Uterus (tissue), 4 donors: Measurements from ENCODE around the gene HOXA3. TPM values are rescaled to one million over a fixed set of nuclear protein-coding genes. Genes with fewer than 3 reads are reported as not detected.

Experiments
- DNase-seq, 2 donors: peaks; one replicate each; pipeline ENCODE4 v3.0.0-alpha.2; 2019 to 2020
- H3K27ac ChIP-seq, 2 donors: fragments of 200-600 bp; sonication (generic); 1 replicate in 1 of 2; 2 replicates in 1 of 2; pipeline ENCODE4 v1.5.1; 2016 to 2018
- H3K27me3 ChIP-seq, 2 donors: fragments of 200-600 bp; sonication (generic); one replicate each; pipeline ENCODE4 v1.5.1; 2018 to 2019; ENCODE audit warnings: control low read depth in 1 of 2
- H3K36me3 ChIP-seq, 2 donors: fragments of 200-600 bp; sonication (generic); one replicate each; pipeline ENCODE4 v1.5.1; 2019; ENCODE audit warnings: control low read depth in 1 of 2
- H3K4me1 ChIP-seq, 2 donors: fragments of 200-600 bp; sonication (generic); one replicate each; pipeline ENCODE4 v1.5.1; 2018 to 2019; ENCODE audit warnings: control low read depth in 1 of 2
- H3K4me3 ChIP-seq, 2 donors: fragments of 200-600 bp; sonication (generic); 1 replicate in 1 of 2; 2 replicates in 1 of 2; pipeline ENCODE4 v1.5.1; 2018 to 2019; ENCODE audit warnings: mild to moderate bottlenecking in 1 of 2
- H3K9me3 ChIP-seq, 2 donors: fragments of 200-600 bp; sonication (generic); one replicate each; pipeline ENCODE4 v1.5.1; 2019; ENCODE audit warnings: control low read depth in 1 of 2
- POLR2A ChIP-seq, 2 donors: fragments of 450-650 bp; IDR thresholded peaks; one replicate each; pipeline ENCODE4 v1.6.1; 2016; ENCODE audit warnings: antibody characterized with exemption in 2 of 2, mild to moderate bottlenecking in 1 of 2, moderate library complexity in 1 of 2
- intact Hi-C: fragments of 100-400 bp; cut with DNase I; formaldehyde crosslinking; loops from one replicate; pipeline ENCODE4 v1.15.1; 2023; ENCODE audit warnings: low total_unique reads
- total RNA-seq, 4 donors: library from RNA; depleted of rRNA in 3 of 4; stranded (reverse); fragments of >200 nt in 3 of 4; gene quantifications; one replicate each; pipeline versions ENCODE4 v1.1.0 to v1.2.4, GENCODE V29; 2014 to 2023
- TF ChIP-seq, protein P1 (sequence below), 4 experiments: fragments of 200-600 bp in 2 of 4; fragments of 450-650 bp in 2 of 4; sonication (generic) in 2 of 4; IDR thresholded peaks; one replicate each; pipeline ENCODE4 v1.5.1; 2016 to 2019; ENCODE audit warnings: antibody characterized with exemption in 4 of 4, mild to moderate bottlenecking in 2 of 4, moderate library complexity in 1 of 4
- donor health status: DM: yes; HTN: yes; CAD: no.

HOXA3 gene
- total RNA-seq, 4 donors from 2014 or later = 1.0 to 34.5 (median 19.0) TPM

DNA sequence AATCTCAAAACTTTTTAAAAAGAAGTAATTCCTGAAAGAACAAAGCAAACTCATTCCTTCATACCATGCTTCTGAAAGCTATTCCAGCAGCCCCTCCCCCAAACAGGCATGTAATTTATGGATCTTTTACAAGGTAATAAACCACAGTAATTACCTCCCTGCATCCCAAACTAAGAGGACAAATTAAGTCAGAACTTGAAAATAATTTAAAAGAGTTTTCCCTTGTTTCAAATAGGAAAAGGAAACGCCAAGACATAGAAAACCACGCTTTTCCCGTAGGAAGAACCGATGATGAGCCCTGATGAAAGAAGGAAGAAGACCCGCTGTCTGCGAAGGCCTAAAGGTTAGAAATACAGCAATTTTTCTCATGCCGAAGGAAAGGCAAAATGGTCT lies 30.7 kb downstream of the HOXA3 start:
- no peaks in the 10 kb centered on the region for H3K27me3 ChIP-seq
- no peak for TF ChIP-seq POLR2A (IDR thresholded peaks at IDR 0.05)
- TF ChIP-seq, protein P1, sequence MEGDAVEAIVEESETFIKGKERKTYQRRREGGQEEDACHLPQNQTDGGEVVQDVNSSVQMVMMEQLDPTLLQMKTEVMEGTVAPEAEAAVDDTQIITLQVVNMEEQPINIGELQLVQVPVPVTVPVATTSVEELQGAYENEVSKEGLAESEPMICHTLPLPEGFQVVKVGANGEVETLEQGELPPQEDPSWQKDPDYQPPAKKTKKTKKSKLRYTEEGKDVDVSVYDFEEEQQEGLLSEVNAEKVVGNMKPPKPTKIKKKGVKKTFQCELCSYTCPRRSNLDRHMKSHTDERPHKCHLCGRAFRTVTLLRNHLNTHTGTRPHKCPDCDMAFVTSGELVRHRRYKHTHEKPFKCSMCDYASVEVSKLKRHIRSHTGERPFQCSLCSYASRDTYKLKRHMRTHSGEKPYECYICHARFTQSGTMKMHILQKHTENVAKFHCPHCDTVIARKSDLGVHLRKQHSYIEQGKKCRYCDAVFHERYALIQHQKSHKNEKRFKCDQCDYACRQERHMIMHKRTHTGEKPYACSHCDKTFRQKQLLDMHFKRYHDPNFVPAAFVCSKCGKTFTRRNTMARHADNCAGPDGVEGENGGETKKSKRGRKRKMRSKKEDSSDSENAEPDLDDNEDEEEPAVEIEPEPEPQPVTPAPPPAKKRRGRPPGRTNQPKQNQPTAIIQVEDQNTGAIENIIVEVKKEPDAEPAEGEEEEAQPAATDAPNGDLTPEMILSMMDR (IDR thresholded peaks at IDR 0.05) = no peak
- H3K4me3 ChIP-seq = no peak overlapping the region
- intact Hi-C loops = no loop called here
- no peaks in the 10 kb centered on the region for H3K4me1 ChIP-seq
- H3K36me3 ChIP-seq = no peaks in the 10 kb centered on the region
- peak overlapping the region in 1 of 2 donors; percentile 14 for H3K27ac ChIP-seq
- DNase-seq = no peak
- no peaks in the 10 kb centered on the region for H3K9me3 ChIP-seq

DNA sequence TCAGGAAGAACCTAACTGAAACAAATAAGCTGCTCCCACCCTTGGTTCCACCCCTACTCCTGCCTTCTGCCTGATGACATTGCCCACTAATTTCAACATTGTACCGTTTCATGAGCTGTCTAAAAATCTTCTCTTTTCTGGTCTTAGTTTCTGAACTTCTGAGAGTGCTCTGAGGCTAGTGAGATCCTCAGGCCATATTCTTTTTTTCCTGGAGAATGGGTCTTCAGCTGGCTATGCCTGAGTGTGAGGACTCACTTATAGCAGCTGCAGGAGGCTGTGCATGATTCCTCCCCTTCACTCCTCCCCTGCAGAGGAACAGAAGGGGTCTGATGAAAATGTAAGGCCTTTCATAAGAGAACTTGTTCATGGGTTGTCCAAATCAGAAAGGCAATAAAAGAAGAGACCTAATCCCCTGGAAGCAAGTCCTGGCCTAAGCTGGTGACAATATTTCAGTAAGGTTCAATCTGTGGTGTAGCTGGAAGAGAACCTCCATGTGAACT lies 32.9 kb downstream of the HOXA3 start:
- no peaks in the 10 kb centered on the region for H3K27me3 ChIP-seq
- TF ChIP-seq, protein P1 (IDR thresholded peaks at IDR 0.05) = no peak
- no peak for TF ChIP-seq POLR2A (IDR thresholded peaks at IDR 0.05)
- no peaks in the 10 kb centered on the region for H3K4me1 ChIP-seq
- intact Hi-C loops = no loop called here
- DNase-seq = no peak
- H3K4me3 ChIP-seq = no peak overlapping the region
- H3K36me3 ChIP-seq = no peaks in the 10 kb centered on the region
- H3K27ac ChIP-seq = peak overlapping the region in 1 of 2 donors; percentile 7
- no peaks in the 10 kb centered on the region for H3K9me3 ChIP-seq

DNA sequence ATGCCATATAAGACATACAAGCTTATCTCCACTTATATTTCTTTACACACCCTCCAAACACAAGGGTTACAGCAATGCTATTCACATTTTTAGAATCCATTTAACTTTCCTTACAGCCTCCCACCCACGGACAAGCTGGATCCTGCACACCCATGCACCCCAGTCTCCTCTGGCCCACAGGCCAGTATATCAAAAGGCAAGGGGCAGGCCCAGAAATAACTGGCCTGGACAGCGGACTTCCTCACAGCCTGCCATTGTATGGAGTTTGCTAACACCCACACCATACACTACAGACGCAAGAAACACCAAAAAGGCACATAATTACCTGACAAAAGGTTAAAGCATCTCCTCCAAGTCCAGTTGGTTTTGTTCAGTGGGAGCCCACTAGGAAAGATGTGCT lies 33.8 kb downstream of the HOXA3 start:
- no peak for TF ChIP-seq POLR2A (IDR thresholded peaks at IDR 0.05)
- H3K27ac ChIP-seq = peak overlapping the region; percentile 77 to 80

DNA sequence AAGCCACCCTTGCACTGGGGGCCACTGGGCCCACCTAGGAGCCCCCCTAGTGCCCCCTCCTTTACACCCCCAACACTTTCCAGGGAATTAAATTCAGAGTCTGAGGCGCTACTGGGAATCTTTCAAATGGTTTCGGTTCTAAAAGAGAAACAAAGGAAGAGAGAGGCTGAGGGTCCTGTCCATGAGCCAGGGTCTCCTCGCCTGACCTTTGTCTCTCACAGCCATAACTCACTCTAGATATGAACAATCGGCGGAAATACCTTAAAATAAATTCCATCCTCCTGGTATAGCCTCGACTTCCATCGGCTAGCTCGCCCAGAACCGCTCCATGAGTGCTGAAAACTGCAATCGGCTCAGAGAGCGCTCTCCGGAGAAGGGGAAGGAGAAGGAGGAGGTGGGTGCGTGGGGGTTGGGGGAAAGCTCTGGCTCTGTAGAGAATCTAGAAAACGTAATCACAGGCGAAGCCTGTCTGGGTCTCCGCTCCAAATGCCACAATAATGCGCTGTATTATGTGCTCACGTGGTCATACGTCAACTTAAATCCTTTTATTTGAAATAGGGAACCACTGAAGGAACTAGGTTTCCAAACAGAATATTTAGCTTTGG lies 34.4 kb downstream of the HOXA3 start:
- DNase-seq = no peak
- Histone ChIP-seq H3K4me1 (peaks cover 0 to 4% of the 10 kb centered on the region in 2 donors), H3K27me3 (no peaks in the 10 kb centered on the region), H3K27ac (peak overlapping the region; percentile 77 to 80), H3K9me3 (no peaks in the 10 kb centered on the region), H3K36me3 (no peaks in the 10 kb centered on the region), H3K4me3 (no peak overlapping the region)
- TF ChIP-seq, protein P1 (IDR thresholded peaks at IDR 0.05) = no peak
- TF ChIP-seq POLR2A (IDR thresholded peaks at IDR 0.05) = no peak
- intact Hi-C loops = no loop called here

More for the DNA sequence above, 33.8 kb downstream of the HOXA3 start:
- Histone ChIP-seq H3K4me1 (peaks cover 0 to 4% of the 10 kb centered on the region in 2 donors), H3K36me3 (no peaks in the 10 kb centered on the region), H3K4me3 (no peak overlapping the region), H3K9me3 (no peaks in the 10 kb centered on the region), H3K27me3 (no peaks in the 10 kb centered on the region)
- intact Hi-C loops = no loop called here
- no peak for DNase-seq

DNA sequence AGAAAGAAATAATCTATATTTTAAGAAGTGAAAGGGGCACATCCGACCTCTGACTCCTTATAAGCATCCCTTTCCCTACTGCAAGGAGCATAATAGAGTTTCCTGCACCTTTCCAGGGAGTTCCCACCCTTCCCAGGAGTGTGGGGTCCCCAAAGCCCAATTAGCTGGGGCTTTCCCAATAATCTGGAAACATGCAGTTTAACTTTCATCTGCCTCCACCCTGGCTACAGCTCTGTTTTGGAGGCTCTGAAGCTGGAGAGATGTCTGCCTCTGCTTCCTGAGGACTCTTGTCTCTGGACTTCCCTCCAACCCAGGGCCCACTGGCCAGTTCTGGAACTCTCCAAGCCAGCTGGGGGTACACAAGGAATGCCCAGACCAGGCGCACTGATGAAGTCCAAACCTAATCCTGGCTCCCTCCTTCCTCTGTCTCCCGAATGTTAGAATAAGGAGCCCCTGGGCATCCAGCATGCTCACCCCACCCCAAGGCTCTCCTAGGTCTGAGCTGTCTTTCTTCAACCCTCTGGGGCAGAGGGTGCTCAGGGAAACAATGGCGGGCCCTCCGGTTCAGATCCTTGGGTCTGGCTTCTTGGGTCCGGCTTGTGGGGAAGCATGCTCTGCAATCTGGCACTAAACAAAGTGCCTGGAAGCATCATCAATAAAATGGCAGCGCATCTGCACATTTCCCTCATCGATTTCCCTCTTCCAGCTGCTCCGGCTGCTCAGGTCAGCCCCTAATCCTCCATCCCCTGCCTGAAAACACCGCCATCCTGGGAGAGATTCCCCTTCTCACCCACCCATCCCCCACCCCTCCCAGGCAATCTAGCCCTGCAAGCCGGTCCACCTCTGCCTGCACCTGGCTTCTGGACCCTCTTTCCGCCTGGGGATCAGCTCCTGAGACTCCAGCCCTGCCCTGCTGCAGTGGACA lies 35.2 kb downstream of the HOXA3 start:
- H3K27ac ChIP-seq = peak overlapping the region; percentile 77 to 80
- no peaks in the 10 kb centered on the region for H3K27me3 ChIP-seq
- no peak overlapping the region for H3K4me3 ChIP-seq
- no peaks in the 10 kb centered on the region for H3K9me3 ChIP-seq
- peaks cover 4 to 6% of the 10 kb centered on the region in 2 donors for H3K4me1 ChIP-seq
- no peak for TF ChIP-seq POLR2A (IDR thresholded peaks at IDR 0.05)
- TF ChIP-seq, protein P1 (IDR thresholded peaks at IDR 0.05) = no peak
- DNase-seq = no peak
- H3K36me3 ChIP-seq = no peaks in the 10 kb centered on the region
- intact Hi-C loops = no loop called here
